PC-3 (cell line): ENCODE data around the gene NCOA7.

ENCODE experiments used
- CTCF ChIP-seq: fragments of 300-600 bp; sonication (generic); conservative IDR thresholded peaks from 2 replicates; pipeline ENCODE4 v1.5.1; 2017; ENCODE audit warnings: antibody characterized with exemption, low read depth, mild to moderate bottlenecking, low read length
- EZH2 ChIP-seq: fragments of 300-600 bp; sonication (generic); IDR thresholded peaks from one replicate; pipeline ENCODE4 v1.6.1; 2017; ENCODE audit warnings: antibody characterized with exemption, mild to moderate bottlenecking, low read length; ENCODE audit not compliant: unreplicated experiment
- EZH2phosphoT487 ChIP-seq: fragments of 300-600 bp; sonication (generic); IDR thresholded peaks from 2 replicates; pipeline ENCODE4 v1.6.1; 2018; ENCODE audit warnings: mild to moderate bottlenecking, antibody characterized with exemption, low read length, borderline replicate concordance

- TF ChIP-seq CTCF: no peak
- TF ChIP-seq EZH2: no peak
- TF ChIP-seq EZH2phosphoT487: no peak
These were observed 18.9 kb downstream of the NCOA7 start for GRCh38 chr6:125809570-125810170.
